ENCODE measurements around the gene ANKS1B. TPM values are rescaled to one million over a fixed set of nuclear protein-coding genes. Genes with fewer than 3 reads are reported as not detected.

ANKS1B gene
- total and polyA plus RNA-seq, 11 donors, result 0.62 to 5.8 (median 1.8) TPM

GRCh38 chr12:99745895-99746294 is 238.8 kb downstream of the ANKS1B start:
- H3K27me3 ChIP-seq, result no peaks in the 10 kb centered on the region
- WGBS, 4 donors, result 62 to 68% (median 63%) methylated on average over 2 of the region's 2 CpGs
- intact Hi-C loops (cut with DNase I), result no loop called here

GRCh38 chr12:99745121-99745520 is 239.6 kb downstream of the ANKS1B start:
- intact Hi-C loops (cut with DNase I), result no loop called here
- DNase-seq, result no peak
- no peak for TF ChIP-seq CTCF (IDR thresholded peaks at IDR 0.05)
- TF ChIP-seq POLR2A (IDR thresholded peaks at IDR 0.05), result no peak
- Histone ChIP-seq H3K4me1 (no peaks in the 10 kb centered on the region), H3K27ac (no peak overlapping the region), H3K36me3 (no peaks in the 10 kb centered on the region), H3K9me3 (no peaks in the 10 kb centered on the region), H3K27me3 (no peaks in the 10 kb centered on the region), H3K4me3 (no peak overlapping the region)
- no peak for ATAC-seq
- 70 to 83% (median 71%) methylated on average over 1 of the region's 1 CpG for WGBS, 4 donors

More at GRCh38 chr12:99745895-99746294, 238.8 kb downstream of the ANKS1B start:
- no peak for DNase-seq
- Histone ChIP-seq H3K4me3 (no peak overlapping the region), H3K9me3 (no peaks in the 10 kb centered on the region), H3K4me1 (no peaks in the 10 kb centered on the region), H3K36me3 (no peaks in the 10 kb centered on the region), H3K27ac (no peak overlapping the region)
- TF ChIP-seq CTCF (IDR thresholded peaks at IDR 0.05) (no peak), POLR2A (IDR thresholded peaks at IDR 0.05) (no peak)
- ATAC-seq, result no peak

GRCh38 chr12:99736760-99737269 is 247.9 kb downstream of the ANKS1B start:
- ATAC-seq (no peak), DNase-seq (no peak)
- intact Hi-C loops (cut with DNase I), result no loop called here
- Histone ChIP-seq H3K27ac (no peak overlapping the region), H3K9me3 (no peaks in the 10 kb centered on the region), H3K4me3 (no peak overlapping the region), H3K4me1 (no peaks in the 10 kb centered on the region), H3K36me3 (no peaks in the 10 kb centered on the region), H3K27me3 (no peaks in the 10 kb centered on the region)
- TF ChIP-seq POLR2A (IDR thresholded peaks at IDR 0.05), result no peak
- TF ChIP-seq CTCF (IDR thresholded peaks at IDR 0.05), result no peak
- WGBS, 4 donors, result 49 to 64% (median 52%) methylated on average over 1 of the region's 1 CpG

- 62 to 74% (median 70%) methylated on average over 1 of the region's 1 CpG for WGBS, 4 donors
- Histone ChIP-seq H3K27me3 (no peaks in the 10 kb centered on the region), H3K36me3 (no peaks in the 10 kb centered on the region), H3K27ac (no peak overlapping the region), H3K4me1 (no peaks in the 10 kb centered on the region), H3K4me3 (no peak overlapping the region), H3K9me3 (peaks cover 0 to 29% (median 5%) of the 10 kb centered on the region in 12 donors)
- DNase-seq (no peak), ATAC-seq (no peak)
- TF ChIP-seq POLR2A (IDR thresholded peaks at IDR 0.05) (no peak), CTCF (IDR thresholded peaks at IDR 0.05) (no peak)
- intact Hi-C loops (cut with DNase I), result no loop called here
These were observed 252.6 kb downstream of the ANKS1B start for GRCh38 chr12:99732131-99732530.
